Measurements from ENCODE around the gene SCYGR2.

The SCYGR2 gene

DNA sequence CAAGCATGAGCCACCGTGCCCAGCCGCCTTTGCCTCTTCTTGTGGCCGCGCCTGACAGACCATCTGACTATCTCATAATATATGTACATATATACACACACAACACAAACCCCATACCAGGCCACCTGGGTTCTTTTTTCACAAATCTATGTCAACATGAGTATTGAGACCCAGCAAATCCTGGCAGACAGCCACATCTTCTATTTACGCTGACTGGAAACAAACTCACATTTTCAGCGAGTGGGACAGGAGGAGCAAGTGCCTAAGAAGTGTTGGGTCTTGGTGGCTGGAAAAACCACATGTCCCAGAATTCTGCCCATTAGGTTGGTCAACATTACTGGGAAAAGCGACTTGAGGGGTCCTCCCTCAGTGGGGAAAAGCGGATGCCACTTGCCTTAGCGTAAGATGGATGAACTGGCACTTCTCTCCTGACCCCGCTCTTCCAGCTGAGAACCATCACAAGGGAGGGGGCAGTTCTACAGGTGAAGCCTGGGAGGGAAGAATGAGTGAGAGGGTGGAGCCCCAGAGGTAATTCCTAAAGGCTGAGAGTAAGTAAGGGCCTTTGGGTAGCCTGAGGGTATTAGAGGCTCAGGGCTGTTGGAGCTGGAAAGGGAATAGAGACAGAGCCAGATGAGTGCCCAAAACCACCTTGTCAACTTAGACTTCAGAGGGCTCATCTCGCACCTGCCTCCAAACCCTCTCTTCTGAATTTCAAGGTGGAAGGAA, 14.0 kb downstream of the SCYGR2 start:
- no peak for DNase-seq (ENCODE audit: low read depth in 2 of 2)

- DNase-seq (ENCODE audit: low read depth in 2 of 2), result no peak
Observed at GRCh38 chr2:227613272-227613660, 14.6 kb downstream of the SCYGR2 start.

DNA sequence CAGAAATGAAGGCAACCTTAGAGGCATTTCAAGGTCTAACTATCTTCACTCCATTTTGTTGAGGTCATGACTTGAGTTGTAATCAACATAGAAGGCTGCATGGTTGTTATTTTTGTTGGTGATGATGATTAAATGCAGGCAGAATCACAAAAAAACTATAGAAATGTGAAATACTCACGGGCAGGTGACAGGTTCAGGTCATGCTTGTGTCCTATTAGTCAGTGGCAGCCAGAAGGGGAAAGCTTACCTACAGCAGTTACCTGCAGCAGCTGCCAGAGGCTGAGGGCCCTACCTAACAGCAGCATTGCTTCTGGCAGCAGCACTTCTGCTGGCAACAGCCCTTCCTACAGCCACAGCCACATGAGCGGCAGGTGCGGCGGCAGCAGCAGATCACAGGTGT, 15.6 kb downstream of the SCYGR2 start:
- DNase-seq (ENCODE audit: low read depth in 2 of 2), result no peak

DNA sequence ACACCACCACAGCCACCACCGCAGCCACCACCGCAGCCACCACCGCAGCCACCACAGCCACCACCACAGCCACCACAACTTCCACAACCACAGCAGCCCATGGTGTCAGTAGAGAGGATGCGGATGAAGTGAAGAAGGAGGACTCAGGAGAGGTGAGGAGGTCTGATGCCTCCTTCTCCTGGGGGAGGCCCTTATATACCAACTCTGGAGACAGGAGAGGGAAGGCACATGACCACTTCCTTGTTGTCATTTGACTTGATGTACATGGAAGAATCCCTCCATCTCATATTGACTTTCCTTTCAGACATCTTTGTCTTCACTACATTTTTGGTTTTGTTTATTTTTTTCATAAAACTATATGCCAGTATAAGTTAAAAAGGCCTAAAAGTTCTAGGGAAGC, 16.0 kb downstream of the SCYGR2 start, which contains the start of gene SCYGR3:
SCYGR3 (minus strand) TSS at position 101 of the 400 bp plus-strand sequence; CDS start at position 101, 0 bp downstream.
- DNase-seq (ENCODE audit: low read depth in 2 of 2), result no peak

GRCh38 chr2:227615181-227615580, 16.5 kb downstream of the SCYGR2 start:
- no peak for DNase-seq (ENCODE audit: low read depth in 2 of 2)

DNA sequence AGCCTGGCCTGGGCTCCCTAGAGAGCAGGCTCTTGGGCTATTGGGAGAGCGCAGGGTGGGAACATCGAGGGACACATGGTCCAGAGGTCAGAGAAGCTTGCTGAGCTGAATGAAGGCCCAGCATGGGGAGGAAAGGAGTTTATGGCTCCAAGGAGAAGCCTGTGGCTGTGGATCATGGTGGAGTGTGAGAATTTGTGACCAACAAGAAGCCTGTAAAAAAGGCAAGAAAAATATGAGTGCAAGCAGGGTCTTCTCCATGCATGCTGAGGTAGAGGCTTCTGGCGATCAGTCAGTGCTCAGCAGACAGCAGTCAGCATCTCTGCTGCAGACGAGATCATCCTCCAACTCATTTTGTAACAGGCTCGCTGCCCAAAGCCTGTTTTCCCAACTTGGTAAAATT, 17.2 kb downstream of the SCYGR2 start:
- no peak for DNase-seq (ENCODE audit: low read depth in 2 of 2)

DNA sequence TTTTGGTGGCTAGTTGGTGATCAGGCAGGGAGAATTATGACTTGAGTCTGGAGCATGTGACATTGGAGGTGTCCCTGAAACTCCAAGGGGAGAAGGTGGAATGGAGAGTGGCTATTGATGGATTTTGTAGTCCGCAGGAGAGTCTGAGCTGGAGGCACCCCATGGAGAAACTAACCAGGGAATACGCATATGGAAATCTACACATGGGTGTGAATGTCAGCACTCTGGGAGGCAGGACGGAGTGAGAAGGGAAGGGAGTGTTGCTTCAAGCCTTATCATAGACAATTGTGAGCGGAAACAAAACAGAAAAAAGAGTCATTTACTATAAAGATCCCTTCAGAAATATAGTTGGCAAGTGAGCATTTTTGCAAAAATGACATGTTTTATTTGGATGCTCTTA, 17.9 kb downstream of the SCYGR2 start:
- DNase-seq (ENCODE audit: low read depth in 2 of 2), result no peak

DNA sequence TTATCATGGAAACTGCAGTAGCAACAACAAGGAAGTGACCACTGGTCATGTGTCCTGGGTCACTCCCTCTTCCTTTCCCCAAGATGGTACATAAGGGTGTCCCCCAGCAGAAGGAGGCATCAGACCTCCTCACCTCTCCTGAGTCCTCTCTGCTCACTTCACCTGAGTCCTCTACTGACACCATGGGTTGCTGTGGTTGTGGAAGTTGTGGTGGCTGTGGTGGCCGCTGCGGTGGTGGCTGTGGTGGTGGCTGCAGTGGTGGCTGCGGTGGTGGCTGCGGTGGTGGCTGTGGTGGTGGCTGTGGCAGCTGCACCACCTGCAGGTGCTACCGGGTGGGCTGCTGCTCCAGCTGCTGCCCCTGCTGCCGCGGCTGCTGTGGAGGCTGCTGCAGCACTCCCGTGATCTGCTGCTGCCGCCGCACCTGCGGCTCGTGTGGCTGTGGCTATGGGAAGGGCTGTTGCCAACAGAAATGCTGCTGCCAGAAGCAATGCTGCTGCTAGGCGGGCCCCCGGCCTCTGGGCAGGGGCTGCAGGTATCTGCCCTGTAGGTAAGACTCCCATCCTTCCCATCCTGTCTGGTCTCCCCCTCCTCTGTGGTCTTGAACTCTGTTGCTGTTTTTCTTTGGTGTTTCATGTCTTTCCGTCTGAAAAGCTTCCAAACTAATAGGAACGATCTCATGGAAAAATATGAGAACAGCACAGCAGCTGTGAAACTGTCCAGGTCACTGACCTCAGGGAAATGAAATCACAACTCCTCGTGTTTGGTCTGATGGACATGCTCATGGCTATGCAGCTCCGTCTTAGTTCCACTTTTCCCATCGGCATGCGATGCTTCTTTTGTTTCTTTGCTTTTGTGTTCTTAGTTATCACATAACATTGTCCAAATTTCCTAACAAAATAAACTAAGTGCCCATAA, 18.9 kb downstream of the SCYGR2 start, which contains the start of gene SCYGR4:
SCYGR4 (plus strand) TSS at position 183 of the 915 bp plus-strand sequence; CDS start at position 183, 0 bp downstream.
- no peak for DNase-seq (ENCODE audit: low read depth in 2 of 2)

DNA sequence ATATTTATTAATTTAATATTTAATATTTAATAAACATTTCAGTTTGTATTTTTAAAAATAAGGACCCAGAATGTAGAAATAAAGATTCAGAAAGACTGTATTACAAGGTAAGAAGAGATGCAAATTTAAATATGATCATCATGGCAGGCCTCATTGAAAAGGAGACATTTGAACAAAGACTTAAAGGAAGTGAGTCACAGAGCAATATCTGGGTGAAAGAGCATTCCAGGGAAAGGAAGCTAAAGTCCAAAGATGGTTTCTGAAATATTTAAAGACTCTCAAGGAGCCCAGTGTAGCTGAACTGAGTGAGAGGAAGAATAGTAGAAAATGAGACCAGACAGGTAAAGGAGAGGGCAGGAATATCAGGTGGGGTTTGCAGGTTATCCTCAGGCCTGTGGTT, 24.5 kb downstream of the SCYGR2 start:
- DNase-seq (ENCODE audit: low read depth in 2 of 2), result no peak

- no peak for DNase-seq (ENCODE audit: low read depth in 2 of 2)
Observed at GRCh38 chr2:227625420-227625819, 26.7 kb downstream of the SCYGR2 start.

GRCh38 chr2:227626580-227627151, 28.0 kb downstream of the SCYGR2 start:
- no peak for DNase-seq (ENCODE audit: low read depth in 2 of 2)

DNA sequence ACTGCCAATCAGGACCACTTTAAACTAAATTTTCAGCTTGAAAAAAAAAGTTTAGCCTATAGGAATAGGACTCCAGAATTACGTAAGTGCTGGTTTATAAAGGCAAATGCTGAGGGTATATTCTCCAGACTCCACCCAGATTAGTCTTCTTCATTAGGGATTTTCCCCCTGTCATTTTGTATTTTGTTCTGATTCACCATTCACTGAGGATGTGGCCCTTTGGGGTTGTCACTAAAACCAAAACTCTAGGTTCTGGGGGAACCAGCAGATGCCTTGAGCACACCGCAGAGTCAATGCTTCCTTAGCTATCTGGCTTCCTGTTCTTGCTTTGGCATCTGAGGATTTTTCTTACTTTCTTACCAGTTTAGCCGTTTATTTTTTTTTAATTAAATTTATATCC, 29.1 kb downstream of the SCYGR2 start:
- no peak for DNase-seq (ENCODE audit: low read depth in 2 of 2)

GRCh38 chr2:227629435-227629834, 30.7 kb downstream of the SCYGR2 start:
- no peak for DNase-seq (ENCODE audit: low read depth in 2 of 2)

- no peak for DNase-seq (ENCODE audit: low read depth in 2 of 2)
Observed at GRCh38 chr2:227630322-227630721, 31.6 kb downstream of the SCYGR2 start.

DNA sequence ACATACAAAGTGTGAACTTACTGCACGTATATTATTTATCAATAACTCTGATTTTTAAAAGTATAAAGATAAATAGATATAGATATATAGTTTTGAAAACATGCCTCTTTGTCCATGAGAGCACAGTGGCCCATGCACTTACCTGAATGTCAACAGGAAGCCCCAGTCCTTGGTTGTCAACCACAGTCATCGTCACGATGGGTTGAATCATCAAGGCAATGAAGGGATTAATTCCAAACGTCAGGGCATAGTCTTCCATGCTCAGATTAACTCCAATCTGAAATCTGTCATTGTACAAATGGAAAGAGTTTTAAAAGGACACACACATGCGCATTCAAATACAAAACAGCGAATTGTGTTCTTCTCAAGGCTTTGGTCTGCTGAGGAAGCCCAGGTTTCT, 34.1 kb downstream of the SCYGR2 start:
- DNase-seq (ENCODE audit: low read depth in 2 of 2), result no peak

DNA sequence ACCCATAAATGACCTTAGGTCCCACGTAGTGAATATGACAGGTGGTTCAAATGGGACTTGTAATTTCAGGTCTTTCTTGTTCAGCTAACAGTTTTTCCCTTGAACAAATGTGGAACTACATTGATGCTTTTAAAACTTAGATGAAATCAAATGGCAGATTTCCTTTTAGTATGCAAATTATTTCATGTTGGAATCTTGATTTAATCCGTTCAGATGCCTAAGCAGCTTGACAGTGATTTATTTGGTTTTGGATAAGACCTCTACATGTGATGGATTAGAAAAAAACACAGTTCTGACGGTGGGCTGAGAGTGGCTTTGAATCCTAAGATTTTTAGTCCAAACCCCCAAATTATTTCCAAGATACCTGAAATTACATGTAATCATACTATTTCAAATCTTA, 35.5 kb downstream of the SCYGR2 start:
- no peak for DNase-seq (ENCODE audit: low read depth in 2 of 2)

DNA sequence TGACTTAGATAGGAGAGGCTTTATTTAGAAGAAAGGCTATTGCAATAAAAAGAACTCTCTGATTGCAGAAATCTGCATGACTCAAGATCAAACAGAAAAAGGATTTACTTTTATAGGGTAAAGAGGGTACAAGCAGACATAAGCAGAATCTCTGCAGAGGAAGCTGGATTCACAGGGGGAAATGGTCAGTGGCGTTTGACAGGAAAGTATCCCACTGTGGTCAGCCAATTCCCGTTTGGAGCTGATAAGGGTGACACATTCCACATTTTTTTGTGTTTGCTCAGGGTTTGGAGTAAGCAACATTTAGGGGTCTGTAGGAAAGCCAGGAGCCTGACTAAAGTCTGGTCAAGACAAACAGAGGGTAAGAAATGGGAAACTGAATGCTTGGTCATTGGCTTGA, 44.0 kb downstream of the SCYGR2 start:
- no peak for DNase-seq (ENCODE audit: low read depth in 2 of 2)

DNA sequence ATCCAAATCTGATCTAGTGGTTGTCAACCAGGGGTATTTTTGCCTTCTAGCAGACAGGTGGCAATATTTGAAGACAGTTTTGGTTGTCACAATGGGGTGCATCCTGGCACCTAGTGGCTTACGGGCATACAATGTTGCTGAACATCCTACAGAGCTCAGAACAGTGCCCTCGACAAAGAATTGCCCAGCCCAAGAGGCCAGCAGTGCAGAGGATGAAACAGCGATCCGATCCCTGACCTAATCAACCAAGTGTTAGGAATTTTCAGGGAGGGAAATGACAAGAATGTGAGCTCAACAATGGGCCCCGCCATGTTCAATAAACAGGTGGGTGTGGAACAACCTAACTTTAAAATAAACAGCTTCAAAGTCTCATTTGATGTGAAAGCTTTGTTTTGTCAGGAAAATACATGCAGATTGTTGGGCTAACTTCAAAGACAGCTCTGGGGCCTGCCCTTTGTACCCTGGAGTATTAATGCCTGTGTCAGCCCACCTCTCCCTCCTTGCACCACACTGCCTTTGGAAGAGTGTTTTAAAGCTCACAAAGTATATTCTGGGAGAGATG, 45.4 kb downstream of the SCYGR2 start:
- no peak for DNase-seq (ENCODE audit: low read depth in 2 of 2)

Measured in stimulated activated CD8-positive, alpha-beta memory T cell treated with anti-CD3 and anti-CD28 coated beads, Interleukin-7, amount 100 ng/mL, for 4 hours (primary cell).